GM12864 (cell line): ENCODE results near the gene PDSS2.

ENCODE experiments used
- DNase-seq: peaks from one replicate; pipeline ENCODE4 v3.0.0-alpha.2; 2011; ENCODE audit warnings: low read depth
- H3K4me3 ChIP-seq: 2 replicates; pipeline ENCODE4 v1.5.1; 2011; ENCODE audit warnings: mild to moderate bottlenecking, low read depth, low read length, control low read depth
- CTCF ChIP-seq: IDR thresholded peaks from 2 replicates; pipeline ENCODE4 v1.5.1; 2011; ENCODE audit warnings: low read depth, mild to moderate bottlenecking, moderate library complexity, low read length, control low read depth, inconsistent platforms; ENCODE audit errors: missing control alignments

Gene PDSS2

GRCh38 chr6:107400616-107401147 lies 58.7 kb downstream of the PDSS2 start:
- DNase-seq, result no peak
- no peak overlapping the region for H3K4me3 ChIP-seq
- no peak for TF ChIP-seq CTCF

GRCh38 chr6:107399935-107400334 lies 59.4 kb downstream of the PDSS2 start:
- H3K4me3 ChIP-seq, result no peak overlapping the region
- TF ChIP-seq CTCF, result no peak
- no peak for DNase-seq

- no peak for TF ChIP-seq CTCF
- no peak for DNase-seq
- H3K4me3 ChIP-seq, result no peak overlapping the region
Measured at GRCh38 chr6:107398001-107398400, 61.4 kb downstream of the PDSS2 start.

- no peak for TF ChIP-seq CTCF
- no peak for DNase-seq
- no peak overlapping the region for H3K4me3 ChIP-seq
Measured at GRCh38 chr6:107396211-107396610, 63.2 kb downstream of the PDSS2 start.

GRCh38 chr6:107392069-107392468 lies 67.3 kb downstream of the PDSS2 start:
- no peak for DNase-seq
- H3K4me3 ChIP-seq, result no peak overlapping the region
- TF ChIP-seq CTCF, result no peak

- DNase-seq, result no peak
- no peak overlapping the region for H3K4me3 ChIP-seq
- no peak for TF ChIP-seq CTCF
Measured at GRCh38 chr6:107390685-107391435, 68.5 kb downstream of the PDSS2 start.

GRCh38 chr6:107390056-107390455 lies 69.3 kb downstream of the PDSS2 start:
- H3K4me3 ChIP-seq, result no peak overlapping the region
- no peak for TF ChIP-seq CTCF
- no peak for DNase-seq
